Right lobe of liver (tissue), 6 donors: Measurements from ENCODE around the gene TSSK2. TPM values are rescaled to one million over a fixed set of nuclear protein-coding genes. Genes with fewer than 3 reads are reported as not detected.

Experiments
- ATAC-seq, 4 donors: fragments of 200-7000 bp; cut with Tn5 transposase; one replicate each; pipeline ENCODE4 v1.9.1; 2020; ENCODE audit warnings: mild to moderate bottlenecking in 4 of 4, moderate library complexity in 4 of 4
- DNase-seq, 3 donors: peaks; one replicate each; pipeline ENCODE4 v3.0.0-alpha.2; 2020
- H3K27ac ChIP-seq, 3 donors: fragments of 200-600 bp; one replicate each; pipeline ENCODE4 v1.8.0; 2022
- H3K27me3 ChIP-seq, 2 donors: fragments of 200-600 bp; one replicate each; pipeline ENCODE4 v1.8.0; 2022
- H3K36me3 ChIP-seq, 4 donors: fragments of 200-600 bp; sonication (generic) in 1 of 4; one replicate each; pipeline versions ENCODE4 v1.5.1 to v1.8.0; 2017 to 2022; ENCODE audit warnings: control low read depth in 1 of 4
- H3K4me1 ChIP-seq, 4 donors: fragments of 200-600 bp; sonication (generic) in 1 of 4; one replicate each; pipeline versions ENCODE4 v1.5.1 to v1.8.0; 2017 to 2022; ENCODE audit warnings: control low read depth in 1 of 4
- H3K4me3 ChIP-seq, 3 donors: fragments of 200-600 bp; one replicate each; pipeline ENCODE4 v1.8.0; 2022
- H3K9me3 ChIP-seq, 4 donors: fragments of 200-600 bp; sonication (generic) in 1 of 4; one replicate each; pipeline versions ENCODE4 v1.5.1 to v1.8.0; 2017 to 2022; ENCODE audit warnings: control low read depth in 1 of 4
- POLR2A ChIP-seq: fragments of 450-650 bp; IDR thresholded peaks from one replicate; pipeline ENCODE4 v1.6.1; 2017; ENCODE audit warnings: antibody characterized with exemption, mild to moderate bottlenecking
- WGBS: methylation state at CpG from one replicate; pipeline ENCODE4 v1.1.6; 2018; ENCODE audit warnings: low coverage, low lambda C conversion rate; ENCODE audit not compliant: insufficient coverage; ENCODE audit errors: missing lambda C conversion rate; 5-methylcytosine and 5-hydroxymethylcytosine counted together
- intact Hi-C, 2 donors: fragments of 100-400 bp; cut with DNase I; formaldehyde crosslinking; loops; one replicate each; pipeline versions ENCODE4 v1.11.2 to v1.14.1; 2022
- total RNA-seq, 6 experiments: library from RNA; depleted of rRNA in 2 of 6; stranded (reverse); fragments of >200 nt in 2 of 6; fragmentation: NEBNext Ultra II Directional in 3 of 6; extraction: Animal tissue kit (Norgen Biotek cat#: 25700) in 3 of 6; gene quantifications; one replicate each; pipeline versions ENCODE4 v1.1.0 to v1.2.4, GENCODE V29; 2016 to 2023
- TF ChIP-seq, protein P1 (sequence below), 4 donors: fragments of 200-600 bp in 3 of 4; fragments of 450-650 bp in 1 of 4; IDR thresholded peaks; one replicate each; pipeline versions ENCODE4 v1.5.1 to v1.8.0; 2016 to 2022; ENCODE audit warnings: antibody characterized with exemption in 4 of 4, mild to moderate bottlenecking in 2 of 4
- donor health status: DM: no; HTN: yes; CAD: no.
- donor health status: DM: no; HTN: no; CAD: no.
- donor health status: DM: no; HTN: no; CAD: no.
- donor health status: DM: no; HTN: yes; CAD: no.
- donor health status: DM: no; HTN: yes; CAD: no.

Gene TSSK2
- total RNA-seq, 6 experiments from 2014 or later, result not detected

DNA sequence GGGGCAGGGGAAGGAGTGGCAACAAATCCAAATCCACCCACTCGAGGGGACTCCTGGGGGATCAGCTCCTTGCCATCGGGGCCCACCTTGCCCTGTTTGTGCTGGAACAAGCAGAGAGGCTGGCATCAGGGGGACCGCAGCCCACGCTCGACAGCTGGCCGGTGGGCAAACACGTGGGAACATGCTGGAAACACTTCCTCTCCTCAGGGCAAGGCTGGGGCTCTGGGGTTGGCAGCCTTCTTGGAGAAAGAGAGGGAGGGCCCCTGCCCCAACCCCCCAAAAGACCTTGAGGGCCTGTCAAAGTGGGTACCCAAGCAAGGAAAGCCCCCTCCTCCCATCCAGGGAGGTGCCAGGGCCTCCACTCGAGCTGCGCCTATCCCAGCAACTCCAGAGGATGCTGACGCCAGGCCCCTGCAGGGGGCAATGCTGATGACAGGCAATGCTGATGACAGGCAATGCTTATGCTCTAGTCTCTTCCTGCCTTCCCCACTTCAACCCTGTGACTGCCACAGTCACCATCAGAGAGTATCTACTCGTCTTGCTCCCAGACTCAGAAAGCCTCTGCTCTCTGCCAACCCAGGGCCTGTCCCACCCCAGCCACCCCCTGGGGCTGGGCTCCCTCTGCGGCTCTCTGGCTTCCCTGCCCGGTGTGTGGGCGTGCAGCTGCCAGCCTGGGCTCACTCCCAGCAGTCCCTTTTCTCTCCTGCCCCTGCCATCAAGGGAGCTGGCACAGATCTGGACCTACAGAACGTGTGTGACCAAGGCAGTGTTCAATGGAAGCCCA lies 7.3 kb downstream of the TSSK2 start:
- Histone ChIP-seq H3K27ac (no peak overlapping the region), H3K9me3 (no peaks in the 10 kb centered on the region), H3K4me3 (no peak overlapping the region), H3K4me1 (peaks cover 0 to under 1% (median under 1%) of the 10 kb centered on the region in 4 donors), H3K27me3 (no peaks in the 10 kb centered on the region), H3K36me3 (peaks cover 0 to 55% (median 22%) of the 10 kb centered on the region in 4 donors)
- intact Hi-C loops, result no loop called here
- no peak for TF ChIP-seq POLR2A
- TF ChIP-seq, protein P1, sequence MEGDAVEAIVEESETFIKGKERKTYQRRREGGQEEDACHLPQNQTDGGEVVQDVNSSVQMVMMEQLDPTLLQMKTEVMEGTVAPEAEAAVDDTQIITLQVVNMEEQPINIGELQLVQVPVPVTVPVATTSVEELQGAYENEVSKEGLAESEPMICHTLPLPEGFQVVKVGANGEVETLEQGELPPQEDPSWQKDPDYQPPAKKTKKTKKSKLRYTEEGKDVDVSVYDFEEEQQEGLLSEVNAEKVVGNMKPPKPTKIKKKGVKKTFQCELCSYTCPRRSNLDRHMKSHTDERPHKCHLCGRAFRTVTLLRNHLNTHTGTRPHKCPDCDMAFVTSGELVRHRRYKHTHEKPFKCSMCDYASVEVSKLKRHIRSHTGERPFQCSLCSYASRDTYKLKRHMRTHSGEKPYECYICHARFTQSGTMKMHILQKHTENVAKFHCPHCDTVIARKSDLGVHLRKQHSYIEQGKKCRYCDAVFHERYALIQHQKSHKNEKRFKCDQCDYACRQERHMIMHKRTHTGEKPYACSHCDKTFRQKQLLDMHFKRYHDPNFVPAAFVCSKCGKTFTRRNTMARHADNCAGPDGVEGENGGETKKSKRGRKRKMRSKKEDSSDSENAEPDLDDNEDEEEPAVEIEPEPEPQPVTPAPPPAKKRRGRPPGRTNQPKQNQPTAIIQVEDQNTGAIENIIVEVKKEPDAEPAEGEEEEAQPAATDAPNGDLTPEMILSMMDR (IDR thresholded peaks at IDR 0.05), result no peak
- no CpG with 5 or more reads among the region's 15 CpGs for WGBS
- ATAC-seq (no peak), DNase-seq (no peak)

DNA sequence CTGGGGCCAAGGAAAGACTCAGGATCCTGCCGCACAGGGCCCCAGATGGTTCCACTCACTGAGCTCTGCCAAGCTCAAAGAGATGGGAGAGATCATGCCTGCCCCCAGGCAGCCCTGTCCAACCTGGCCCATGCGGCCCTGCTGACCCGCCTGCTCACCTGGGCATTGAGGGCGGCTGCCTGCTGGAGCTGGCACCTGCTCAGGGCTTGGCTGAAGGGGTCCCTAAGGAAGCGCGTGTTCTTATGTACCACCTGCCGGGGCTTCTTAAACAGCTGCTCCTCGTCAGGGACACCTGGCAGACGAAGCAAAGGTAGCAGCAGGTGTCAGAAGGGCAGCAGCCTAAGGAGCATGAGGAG lies 7.9 kb downstream of the TSSK2 start:
- ATAC-seq (no peak), DNase-seq (no peak)
- Histone ChIP-seq H3K4me3 (no peak overlapping the region), H3K27me3 (no peaks in the 10 kb centered on the region), H3K4me1 (peaks cover 0 to 6% (median 3%) of the 10 kb centered on the region in 4 donors), H3K27ac (no peak overlapping the region), H3K9me3 (no peaks in the 10 kb centered on the region), H3K36me3 (peaks cover 0 to 53% (median 20%) of the 10 kb centered on the region in 4 donors)
- TF ChIP-seq, protein P1 (IDR thresholded peaks at IDR 0.05), result no peak
- no peak for TF ChIP-seq POLR2A
- intact Hi-C loops, result no loop called here
- no CpG with 5 or more reads among the region's 9 CpGs for WGBS

- H3K4me1 ChIP-seq, result peaks cover 0 to 6% (median 3%) of the 10 kb centered on the region in 4 donors
- H3K9me3 ChIP-seq, result no peaks in the 10 kb centered on the region
- intact Hi-C loops, result no loop called here
- TF ChIP-seq, protein P1 (IDR thresholded peaks at IDR 0.05), result no peak
- TF ChIP-seq POLR2A, result no peak
- H3K36me3 ChIP-seq, result peaks cover 0 to 43% (median 20%) of the 10 kb centered on the region in 4 donors
- no peaks in the 10 kb centered on the region for H3K27me3 ChIP-seq
- ATAC-seq, result no peak
- H3K4me3 ChIP-seq, result no peak overlapping the region
- WGBS, result 50% methylated on average over 1 of the region's 5 CpGs
- H3K27ac ChIP-seq, result no peak overlapping the region
- no peak for DNase-seq
Measured at GRCh38 chr22:19139974-19140373, 8.9 kb downstream of the TSSK2 start.

- Histone ChIP-seq H3K27me3 (no peaks in the 10 kb centered on the region), H3K4me3 (no peak overlapping the region), H3K27ac (no peak overlapping the region), H3K9me3 (no peaks in the 10 kb centered on the region), H3K36me3 (peaks cover 0 to 37% (median 16%) of the 10 kb centered on the region in 4 donors), H3K4me1 (peaks cover 0 to 6% (median 3%) of the 10 kb centered on the region in 4 donors)
- WGBS, result no CpG with 5 or more reads among the region's 9 CpGs
- no peak for ATAC-seq
- no peak for DNase-seq
- intact Hi-C loops, result no loop called here
- TF ChIP-seq, protein P1 (IDR thresholded peaks at IDR 0.05), result no peak
- TF ChIP-seq POLR2A, result no peak
Measured at GRCh38 chr22:19142394-19142793, 11.3 kb downstream of the TSSK2 start.
